HG03521 (cell line): ENCODE data around the gene MOG.

ENCODE experiments used
- ATAC-seq: cut with Tn5 transposase; IDR thresholded peaks from one replicate; pipeline ENCODE4 v1.9.1; 2021; ENCODE audit warnings: mild to moderate bottlenecking, moderate library complexity; ENCODE audit not compliant: unreplicated experiment

MOG gene

GRCh38 chr6:29675561-29675960, 18.7 kb downstream of the MOG start:
- ATAC-seq, result no peak

GRCh38 chr6:29676981-29677601, 20.2 kb downstream of the MOG start:
- no peak for ATAC-seq

GRCh38 chr6:29678114-29678513, 21.2 kb downstream of the MOG start:
- no peak for ATAC-seq

- ATAC-seq, result no peak
Observed at GRCh38 chr6:29679962-29680361, 23.1 kb downstream of the MOG start.

GRCh38 chr6:29680416-29680815, 23.5 kb downstream of the MOG start:
- no peak for ATAC-seq

- no peak for ATAC-seq
Observed at GRCh38 chr6:29680904-29681303, 24.0 kb downstream of the MOG start, which contains the start of gene ZFP57. Gene ZFP57 (minus strand): TSS chr6:29681152. CDS start chr6:29677003, 4,149 bp downstream.

GRCh38 chr6:29681811-29682210, 24.9 kb downstream of the MOG start:
- ATAC-seq, result no peak

GRCh38 chr6:29685718-29686326, 28.9 kb downstream of the MOG start:
- ATAC-seq, result no peak

- ATAC-seq, result no peak
Observed at GRCh38 chr6:29694637-29695036, 37.7 kb downstream of the MOG start.

- no peak for ATAC-seq
Observed at GRCh38 chr6:29696147-29697125, 39.5 kb downstream of the MOG start.

GRCh38 chr6:29702519-29703103, 45.7 kb downstream of the MOG start:
- ATAC-seq, result no peak

- no peak for ATAC-seq
Observed at GRCh38 chr6:29705389-29706231, 48.7 kb downstream of the MOG start.

GRCh38 chr6:29708432-29709179, 51.7 kb downstream of the MOG start:
- no peak for ATAC-seq

- ATAC-seq, result no peak
Observed at GRCh38 chr6:29709188-29709587, 52.3 kb downstream of the MOG start.

- no peak for ATAC-seq
Observed at GRCh38 chr6:29710281-29710941, 53.5 kb downstream of the MOG start.

GRCh38 chr6:29720863-29721262, 64.0 kb downstream of the MOG start:
- ATAC-seq, result no peak
